OCI-LY7 (cell line): ENCODE data around the gene EFNA5. TPM values are rescaled to one million over a fixed set of nuclear protein-coding genes. Genes with fewer than 3 reads are reported as not detected.

Source experiments
- BruUV-seq: library from RNA; stranded (reverse); fragments of 400-500 nt; replicated peaks from 2 replicates; lab custom pipeline; 2021; lab: Mats Ljungman, UMichigan
- CTCF ChIA-PET: fragments of 300-600 bp; sonication (Branson Sonifier 250); formaldehyde crosslinking; loops from one replicate; lab custom pipeline; 2022; ENCODE audit warnings: antibody characterized with exemption; ENCODE audit not compliant: unreplicated experiment; lab: Charles Lee
- POLR2A ChIA-PET: fragments of 300-600 bp; sonication (Branson Sonifier 250); formaldehyde crosslinking; loops from one replicate; lab custom pipeline; 2022; ENCODE audit warnings: antibody characterized with exemption; lab: Charles Lee
- DNase-seq: peaks from one replicate; pipeline ENCODE4 v3.0.0-alpha.2; 2015; ENCODE audit warnings: low spot score
- H2AFZ ChIP-seq: fragments of 200-600 bp; sonication (generic), shearing (Covaris generic); 2 replicates; pipeline ENCODE4 v1.6.1; 2014; ENCODE audit warnings: mild to moderate bottlenecking, antibody characterized with exemption, low read length, moderate library complexity
- H3K27ac ChIP-seq: fragments of 200-600 bp; sonication (generic); 2 replicates; pipeline ENCODE4 v1.5.1; 2014; ENCODE audit warnings: mixed run types, low read depth, mild to moderate bottlenecking, moderate library complexity, low read length, inconsistent platforms; ENCODE audit not compliant: poor library complexity, severe bottlenecking
- H3K36me3 ChIP-seq: fragments of 200-600 bp; sonication (generic); 2 replicates; pipeline ENCODE4 v1.6.1; 2014; ENCODE audit warnings: mild to moderate bottlenecking, antibody characterized with exemption, low read length, moderate library complexity, mixed read lengths; ENCODE audit not compliant: insufficient read depth
- H3K4me1 ChIP-seq: fragments of 200-600 bp; sonication (generic); 2 replicates; pipeline ENCODE4 v1.5.1; 2014; ENCODE audit warnings: mild to moderate bottlenecking, low read length; ENCODE audit not compliant: insufficient read depth, poor library complexity, severe bottlenecking
- H3K4me2 ChIP-seq: fragments of 200-600 bp; sonication (generic); 2 replicates; pipeline ENCODE4 v1.6.1; 2014; ENCODE audit warnings: mild to moderate bottlenecking, low read length
- H3K4me3 ChIP-seq: fragments of 200-600 bp; sonication (generic); 2 replicates; pipeline ENCODE4 v1.5.1; 2014; ENCODE audit warnings: mild to moderate bottlenecking, low read depth, low read length; ENCODE audit not compliant: poor library complexity, severe bottlenecking
- H3K79me2 ChIP-seq: fragments of 200-600 bp; sonication (generic); 2 replicates; pipeline ENCODE4 v1.6.1; 2016; ENCODE audit warnings: low read depth, mild to moderate bottlenecking, low read length, moderate library complexity, mixed read lengths; ENCODE audit not compliant: insufficient read depth
- H3K9me2 ChIP-seq: fragments of 200-600 bp; sonication (generic); 2 replicates; pipeline ENCODE4 v1.6.1; 2016; ENCODE audit warnings: mild to moderate bottlenecking, low read length, mixed read lengths; ENCODE audit not compliant: insufficient read depth
- H3K9me3 ChIP-seq: fragments of 200-600 bp; sonication (generic); 2 replicates; pipeline ENCODE4 v1.6.1; 2014; ENCODE audit warnings: mild to moderate bottlenecking, mixed run types, low read length, mixed read lengths
- H4K20me1 ChIP-seq: fragments of 200-600 bp; sonication (generic); 2 replicates; pipeline ENCODE4 v1.6.1; 2014; ENCODE audit warnings: mild to moderate bottlenecking, antibody characterized with exemption, low read length, moderate library complexity, mixed read lengths; ENCODE audit not compliant: insufficient read depth
- CTCF ChIP-seq: fragments of 200-600 bp; sonication (generic); conservative IDR thresholded peaks from 2 replicates; pipeline ENCODE4 v1.5.1; 2014; ENCODE audit warnings: mild to moderate bottlenecking, antibody characterized with exemption, low read length, moderate library complexity, mixed read lengths
- EZH2phosphoT487 ChIP-seq: fragments of 200-600 bp; sonication (generic); IDR thresholded peaks from 2 replicates; pipeline ENCODE4 v1.6.1; 2018; ENCODE audit warnings: low read depth, borderline replicate concordance, mild to moderate bottlenecking, mixed run types, antibody characterized with exemption, low read length, moderate library complexity, mixed read lengths
- intact Hi-C: fragments of 100-400 bp; cut with micrococcal nuclease; formaldehyde crosslinking; loops from one replicate; pipeline ENCODE4 v1.10.0; 2022; ENCODE audit not compliant: unreplicated experiment
- total RNA-seq, 2 experiments: library from RNA; depleted of rRNA in 1 of 2; stranded (reverse); fragments of >200 nt in 1 of 2; shearing (Covaris generic) in 1 of 2; gene quantifications; 2 replicates each; pipeline ENCODE4 v1.2.3, GENCODE V29; 2014 to 2022

Gene EFNA5
- total RNA-seq, 2 experiments from 2014 or later = 2.1 to 3.1 TPM

DNA sequence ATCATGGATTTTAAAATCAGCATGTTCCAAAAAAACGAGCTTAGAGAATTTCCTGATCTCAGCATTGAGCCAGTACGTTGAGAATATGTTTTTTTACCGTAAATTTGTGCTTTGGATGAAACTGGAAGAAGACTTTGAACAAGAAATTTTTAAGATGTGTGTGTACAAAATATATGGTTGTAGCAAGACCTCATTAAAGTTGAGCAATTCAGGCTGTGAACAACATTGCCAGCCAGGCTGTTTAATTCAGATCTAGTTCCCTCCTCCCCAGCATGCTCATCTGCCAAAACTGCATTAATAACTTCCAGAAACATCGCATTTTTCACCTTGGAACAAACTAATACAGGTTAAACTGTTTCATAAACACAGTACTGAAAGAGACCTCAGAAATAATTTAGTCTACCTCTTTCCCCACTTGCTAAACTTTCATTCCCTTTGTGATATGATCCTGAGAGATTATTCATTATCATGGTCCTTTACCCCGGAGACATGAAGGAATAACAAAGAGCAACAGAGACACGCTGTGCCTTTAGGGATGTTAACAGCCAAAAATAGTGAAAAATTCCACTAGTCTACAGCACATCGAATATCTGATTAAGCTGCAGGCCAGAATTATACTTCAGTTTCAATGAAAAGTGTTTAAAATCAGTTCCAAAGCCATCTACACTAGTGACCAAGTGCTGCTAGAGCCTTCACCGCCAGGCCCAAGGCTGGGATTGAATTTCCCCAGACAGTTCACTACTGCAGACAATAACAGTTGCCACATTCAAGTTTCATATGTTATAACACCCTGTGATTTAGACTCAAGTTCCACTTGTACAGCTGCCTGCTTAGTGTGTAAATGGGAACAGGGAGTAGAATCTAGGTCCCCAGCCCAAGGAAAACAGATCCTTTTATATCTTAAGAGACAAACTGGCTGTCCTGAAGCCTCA, 89.6 kb downstream of the EFNA5 start:
- no peaks in the 10 kb centered on the region for H3K9me3 ChIP-seq
- intact Hi-C loops = no loop called here
- H3K4me3 ChIP-seq = no peak overlapping the region
- ChIA-PET CTCF (no interaction called here), POLR2A (interaction anchor here (0.7 to 2.1 kb wide), 4 partner anchors 10 to 472 kb away, joined by 3 to 7 read pairs (median 5); no protein-coding TSS in a partner anchor)
- no peaks in the 10 kb centered on the region for H3K36me3 ChIP-seq
- H3K9me2 ChIP-seq = no peaks in the 10 kb centered on the region
- peaks cover 7% of the 10 kb centered on the region for H3K4me1 ChIP-seq
- no peaks in the 10 kb centered on the region for H3K79me2 ChIP-seq
- H4K20me1 ChIP-seq = no peaks in the 10 kb centered on the region
- TF ChIP-seq EZH2phosphoT487 (no peak), CTCF (no peak)
- peak overlapping the region; percentile 20; the same call in 1 of the 2 replicates for H2AFZ ChIP-seq
- no peak overlapping the region for H3K4me2 ChIP-seq
- no peak for DNase-seq
- no TSS peak for BruUV-seq
- H3K27ac ChIP-seq = no peak overlapping the region

DNA sequence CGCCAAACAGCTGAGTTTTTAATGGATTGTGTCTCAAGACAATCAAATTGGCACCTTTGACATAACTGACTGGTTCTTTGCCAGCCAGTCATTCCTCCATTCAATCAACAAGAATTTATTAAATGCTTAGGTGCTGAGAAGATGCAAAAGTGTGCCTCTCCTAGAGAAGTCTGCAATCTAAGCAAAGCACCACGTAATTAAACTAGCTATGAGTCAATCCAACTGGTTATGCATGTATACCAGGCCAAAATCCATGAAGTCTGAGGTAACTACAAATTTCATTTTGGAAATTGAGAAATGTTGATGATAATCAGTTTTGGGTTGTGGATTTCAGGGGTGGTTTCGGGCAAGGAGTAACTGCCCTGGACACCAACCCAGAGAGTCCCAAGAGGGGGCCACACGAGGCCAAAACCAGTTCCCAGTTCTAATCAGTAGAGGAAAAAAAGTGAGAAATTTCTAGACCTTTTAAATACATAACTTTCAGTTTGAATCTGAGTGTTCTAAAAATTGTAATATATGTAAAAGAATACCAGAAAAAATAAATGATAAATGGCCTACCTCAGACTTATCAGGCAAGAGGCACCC, 92.6 kb downstream of the EFNA5 start:
- ChIA-PET CTCF (no interaction called here), POLR2A (interaction anchor here (0.7 to 1.2 kb wide), 4 partner anchors 8 to 75 kb away, joined by 3 to 4 read pairs (median 3); no protein-coding TSS in a partner anchor)
- Histone ChIP-seq H2AFZ (peak overlapping the region; percentile 34; the same call in 1 of the 2 replicates), H3K9me2 (no peaks in the 10 kb centered on the region), H3K79me2 (no peaks in the 10 kb centered on the region), H3K4me2 (no peak overlapping the region), H3K4me3 (no peak overlapping the region), H3K4me1 (peaks cover 7% of the 10 kb centered on the region), H4K20me1 (no peaks in the 10 kb centered on the region), H3K27ac (no peak overlapping the region), H3K9me3 (no peaks in the 10 kb centered on the region), H3K36me3 (no peaks in the 10 kb centered on the region)
- DNase-seq = no peak
- intact Hi-C loops = no loop called here
- no TSS peak for BruUV-seq
- TF ChIP-seq EZH2phosphoT487 = no peak
- no peak for TF ChIP-seq CTCF
